ENCODE results near the gene TRABD.
"Not testable (repeated sequence)": the region's sequence is repeated elsewhere in the genome, so short reads cannot be mapped to it uniquely, and the experiment has no call there.

Gene TRABD, protein sequence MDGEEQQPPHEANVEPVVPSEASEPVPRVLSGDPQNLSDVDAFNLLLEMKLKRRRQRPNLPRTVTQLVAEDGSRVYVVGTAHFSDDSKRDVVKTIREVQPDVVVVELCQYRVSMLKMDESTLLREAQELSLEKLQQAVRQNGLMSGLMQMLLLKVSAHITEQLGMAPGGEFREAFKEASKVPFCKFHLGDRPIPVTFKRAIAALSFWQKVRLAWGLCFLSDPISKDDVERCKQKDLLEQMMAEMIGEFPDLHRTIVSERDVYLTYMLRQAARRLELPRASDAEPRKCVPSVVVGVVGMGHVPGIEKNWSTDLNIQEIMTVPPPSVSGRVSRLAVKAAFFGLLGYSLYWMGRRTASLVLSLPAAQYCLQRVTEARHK

DNA sequence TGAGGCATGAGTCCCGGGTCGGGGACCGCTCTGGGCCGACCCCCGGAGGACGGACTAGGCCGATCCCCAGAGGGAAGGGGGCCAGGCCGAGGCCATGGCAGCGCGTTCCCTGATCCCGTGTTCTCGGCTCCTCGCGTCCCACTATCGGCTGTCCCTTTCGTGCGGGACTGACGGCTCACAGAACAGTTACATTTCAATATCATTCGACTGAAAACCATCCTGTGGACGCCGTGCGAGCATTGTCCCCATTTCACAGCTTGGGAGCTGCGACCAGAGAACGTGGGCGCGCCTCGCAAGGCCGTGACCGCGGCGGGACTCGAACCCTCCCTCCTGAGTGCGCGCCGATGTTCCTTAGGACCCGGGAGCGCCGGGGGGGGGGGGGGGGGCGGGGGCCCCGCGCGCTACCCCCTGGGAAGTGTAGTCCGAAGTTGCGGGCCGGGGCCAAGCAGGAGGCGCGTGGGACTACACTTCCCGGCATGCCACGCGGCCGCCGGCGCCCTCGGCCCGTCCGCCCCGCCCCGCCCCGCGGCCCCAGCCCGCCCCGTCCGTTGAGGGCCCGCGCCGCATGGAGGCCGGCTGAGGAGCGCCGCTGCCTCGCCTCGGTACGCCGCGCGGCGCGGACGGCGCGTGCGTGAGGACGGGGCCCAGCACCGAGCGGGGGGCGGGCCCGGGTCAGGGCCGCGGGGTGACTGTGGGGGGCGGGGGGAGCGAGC, at the start of gene TRABD:
TRABD (plus strand) TSS at position 539 of the 713 bp plus-strand sequence. CDS start 7,148 bp downstream, outside the sequence.
- DNase-seq (ENCODE audit: low read depth): peak; percentile 85

DNA sequence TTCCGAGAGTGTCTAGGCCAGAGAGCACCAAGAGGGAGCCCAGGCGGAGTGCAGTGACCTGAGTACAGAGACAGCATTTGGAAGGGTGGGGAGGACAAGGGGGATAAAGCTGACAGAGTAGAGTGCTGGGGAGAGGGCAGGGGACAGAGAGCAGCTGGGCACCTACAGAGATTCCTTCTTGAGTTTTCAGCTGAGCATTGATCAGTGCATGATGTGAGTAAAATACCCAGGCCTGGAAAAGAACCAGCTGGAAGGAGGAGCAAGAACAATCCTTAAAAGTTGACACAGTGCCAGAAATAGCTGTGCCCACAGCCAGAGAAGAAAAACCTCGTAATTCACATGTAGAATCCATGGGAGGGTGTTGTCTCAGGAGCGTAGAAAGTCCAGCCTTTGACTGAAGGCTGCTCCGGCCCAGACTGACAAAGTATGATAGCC, 49.1 kb upstream of the TRABD start:
- no peak for DNase-seq (ENCODE audit: low read depth)

DNA sequence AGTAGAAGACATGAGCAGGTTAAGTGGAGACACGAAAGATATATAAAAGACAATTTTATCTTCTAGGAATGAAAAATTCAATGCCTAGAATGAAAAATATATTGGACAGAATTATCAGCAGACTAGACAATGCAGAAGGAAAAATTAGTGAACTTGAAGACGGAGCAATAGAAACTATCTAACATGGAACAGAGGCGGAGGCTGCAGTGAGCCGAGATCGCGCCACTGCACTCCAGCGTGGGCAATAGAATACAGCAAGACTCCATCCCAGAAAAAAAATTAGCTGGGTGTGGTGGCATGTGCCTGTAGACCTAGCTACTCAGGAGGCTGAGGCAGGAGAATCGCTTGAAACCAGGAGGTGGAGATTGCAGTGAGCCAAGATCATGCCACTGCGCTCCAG, 48.4 kb upstream of the TRABD start:
- DNase-seq (ENCODE audit: low read depth): not testable (repeated sequence)

DNA sequence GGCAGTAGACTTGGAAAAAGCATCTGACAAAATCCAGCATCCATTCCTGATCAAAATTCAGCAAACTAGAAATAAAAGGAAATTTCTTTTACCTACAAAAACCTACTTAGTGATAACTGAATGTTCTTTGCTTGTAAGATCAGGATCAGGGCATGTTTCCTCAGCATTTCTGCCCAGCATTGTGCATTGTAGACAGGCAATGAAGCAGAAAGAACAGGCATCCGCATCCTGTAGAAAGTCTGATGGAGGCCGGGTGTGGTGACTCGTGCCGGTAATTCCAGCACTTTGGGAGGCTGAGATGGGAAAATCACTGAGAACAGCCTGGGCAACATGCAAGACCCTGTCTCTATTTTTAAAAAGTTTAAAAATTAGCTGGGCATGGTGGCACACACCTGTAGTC, 47.7 kb upstream of the TRABD start:
- no peak for DNase-seq (ENCODE audit: low read depth)

DNA sequence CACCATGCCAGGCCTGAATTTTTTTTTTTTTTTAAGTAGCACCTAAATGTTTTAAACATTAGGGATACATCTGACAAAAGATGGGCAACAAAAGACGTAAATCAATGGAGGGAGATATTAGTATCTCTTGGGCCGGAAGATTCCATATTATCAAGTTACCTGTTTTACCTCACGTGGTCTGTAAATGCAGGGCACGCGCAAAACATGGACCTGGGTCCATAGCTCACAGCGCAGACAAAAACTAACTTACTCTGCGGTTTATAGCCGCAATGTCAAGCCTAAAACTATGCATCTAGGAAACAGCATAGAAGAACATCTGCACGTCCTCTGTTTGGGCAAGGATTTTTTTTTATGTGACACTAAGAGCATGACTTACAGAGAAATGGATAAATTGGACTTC, 46.7 kb upstream of the TRABD start:
- no peak for DNase-seq (ENCODE audit: low read depth)

DNA sequence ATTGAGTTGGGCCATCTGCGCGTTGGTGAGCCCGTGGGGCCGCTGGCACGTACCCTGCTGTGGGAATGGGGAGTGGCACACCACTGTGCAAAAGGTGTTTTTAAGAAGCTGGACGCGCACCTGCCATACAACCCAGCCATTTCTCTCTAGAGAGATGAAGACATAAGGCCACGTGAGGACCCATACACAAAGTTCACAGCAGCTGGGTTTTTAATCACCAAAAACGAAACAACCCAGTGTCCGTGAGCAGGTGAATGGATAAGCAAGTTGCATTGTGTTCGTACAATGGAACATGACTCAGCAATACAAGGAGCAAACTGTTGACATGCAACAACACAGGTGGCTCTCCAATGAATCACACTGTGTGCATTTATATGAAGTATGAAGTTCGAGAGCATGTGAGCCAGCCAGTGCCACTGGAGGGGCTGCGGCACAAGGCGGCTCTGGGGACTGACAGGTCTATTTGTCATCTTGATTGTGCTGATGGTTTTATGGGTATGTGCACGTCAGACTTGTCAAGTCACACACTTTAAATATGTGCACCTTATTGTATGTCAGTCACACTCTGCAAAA, 45.8 kb upstream of the TRABD start:
- no peak for DNase-seq (ENCODE audit: low read depth)

DNA sequence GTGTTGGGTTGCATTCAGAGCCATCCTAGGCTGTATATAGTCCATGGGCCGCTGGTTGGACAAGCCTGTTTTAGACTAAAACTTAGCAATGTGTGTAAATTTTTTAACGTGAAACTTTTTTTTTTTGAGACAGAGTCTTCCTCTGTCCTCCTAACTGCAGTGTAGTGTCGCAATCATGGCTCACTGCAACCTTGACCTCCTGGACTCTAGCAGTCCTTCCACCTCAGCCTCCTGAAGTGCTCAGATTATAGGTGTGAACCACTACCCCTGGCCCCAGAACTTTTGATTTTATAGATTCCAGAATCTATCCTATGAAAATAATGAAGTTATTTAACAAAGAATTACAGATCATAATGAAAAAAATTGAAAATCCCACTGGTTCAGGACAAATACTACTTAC, 45.1 kb upstream of the TRABD start:
- no peak for DNase-seq (ENCODE audit: low read depth)

DNA sequence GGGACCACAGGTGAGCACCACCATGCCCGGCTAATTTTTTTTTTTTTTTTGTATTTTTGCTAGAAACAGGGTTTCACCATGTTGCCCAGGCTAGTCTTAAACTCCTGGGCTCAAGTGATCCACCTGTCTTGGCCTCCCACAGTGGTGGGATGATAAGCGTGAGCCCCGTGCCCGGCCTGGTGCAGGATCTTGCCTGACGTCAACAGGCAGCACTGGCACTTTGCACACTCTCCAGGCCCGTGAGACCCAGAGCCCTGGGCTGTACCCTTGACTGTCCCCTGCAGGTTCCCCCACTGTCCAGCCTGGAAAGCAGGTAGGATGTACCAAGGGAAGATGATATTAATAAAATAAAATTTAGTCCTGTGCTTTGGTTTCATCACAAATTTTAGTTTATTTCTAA, 44.3 kb upstream of the TRABD start:
- DNase-seq (ENCODE audit: low read depth): no peak

DNA sequence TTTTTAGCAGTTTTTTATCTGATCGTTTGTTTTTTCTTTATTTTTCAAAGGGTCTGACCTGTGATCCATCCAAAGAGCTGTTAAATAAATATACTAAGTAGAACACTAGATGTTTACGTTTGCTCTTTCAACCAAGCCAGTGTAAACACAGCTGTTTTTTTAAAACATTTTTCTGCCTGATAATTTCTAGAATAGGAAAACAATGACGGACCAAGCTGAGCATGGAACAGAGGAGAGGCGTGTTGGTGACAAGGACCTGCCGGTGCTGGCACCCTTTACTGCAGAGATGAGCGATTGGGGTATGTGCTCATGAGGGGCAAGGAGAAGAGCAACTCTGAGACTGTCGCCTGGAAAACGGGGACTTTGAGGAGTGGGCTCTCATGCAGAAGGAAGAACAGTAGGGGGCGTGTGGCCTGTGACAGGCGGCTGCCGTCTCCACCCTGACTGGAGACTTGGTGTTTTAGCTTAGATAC, 43.8 kb upstream of the TRABD start:
- no peak for DNase-seq (ENCODE audit: low read depth)

DNA sequence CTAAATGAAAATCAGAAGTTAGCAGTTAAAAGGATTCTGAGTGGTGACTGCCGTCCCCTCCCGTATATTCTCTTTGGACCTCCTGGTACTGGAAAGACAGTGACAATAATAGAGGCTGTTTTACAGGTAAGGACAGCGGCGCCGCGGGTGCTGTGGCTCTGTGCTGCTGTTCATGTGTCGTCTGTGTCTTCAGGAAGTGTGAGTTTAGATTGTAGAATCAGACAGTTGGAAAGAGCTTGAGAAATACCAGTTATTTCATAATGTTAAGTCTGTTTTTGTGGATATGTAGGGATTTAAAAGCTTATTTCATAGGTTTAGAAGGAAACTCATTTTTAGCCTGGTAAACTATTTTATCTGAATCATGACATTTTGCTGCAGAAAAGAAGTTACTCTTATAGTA, 42.6 kb upstream of the TRABD start:
- DNase-seq (ENCODE audit: low read depth): no peak

DNA sequence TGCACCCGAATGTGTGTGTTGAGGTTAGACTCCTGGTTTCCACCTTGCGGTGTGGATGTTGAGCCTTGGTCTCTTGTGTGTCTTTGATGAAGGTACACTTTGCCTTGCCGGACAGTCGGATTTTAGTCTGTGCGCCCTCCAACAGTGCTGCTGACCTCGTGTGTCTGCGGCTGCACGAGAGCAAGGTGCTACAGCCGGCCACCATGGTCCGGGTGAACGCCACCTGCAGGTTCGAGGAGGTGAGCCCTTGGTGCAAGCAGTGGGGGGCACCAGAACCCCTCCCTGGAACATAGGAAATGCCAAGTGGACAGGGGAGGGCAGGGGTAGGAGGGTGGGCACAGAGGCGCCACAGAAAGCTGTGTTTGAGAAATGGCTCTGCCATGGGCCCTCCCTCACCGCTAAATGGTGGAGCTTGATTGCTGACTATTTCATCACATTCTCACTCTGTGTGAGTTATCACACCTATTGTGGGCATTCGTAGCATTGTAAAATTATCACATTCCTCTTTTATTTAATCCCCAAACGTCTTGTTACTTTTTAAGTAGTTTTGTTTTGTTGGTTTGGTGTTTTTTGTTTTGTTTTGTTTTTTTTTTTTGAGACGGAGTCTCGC, 41.6 kb upstream of the TRABD start:
- DNase-seq (ENCODE audit: low read depth): no peak

DNA sequence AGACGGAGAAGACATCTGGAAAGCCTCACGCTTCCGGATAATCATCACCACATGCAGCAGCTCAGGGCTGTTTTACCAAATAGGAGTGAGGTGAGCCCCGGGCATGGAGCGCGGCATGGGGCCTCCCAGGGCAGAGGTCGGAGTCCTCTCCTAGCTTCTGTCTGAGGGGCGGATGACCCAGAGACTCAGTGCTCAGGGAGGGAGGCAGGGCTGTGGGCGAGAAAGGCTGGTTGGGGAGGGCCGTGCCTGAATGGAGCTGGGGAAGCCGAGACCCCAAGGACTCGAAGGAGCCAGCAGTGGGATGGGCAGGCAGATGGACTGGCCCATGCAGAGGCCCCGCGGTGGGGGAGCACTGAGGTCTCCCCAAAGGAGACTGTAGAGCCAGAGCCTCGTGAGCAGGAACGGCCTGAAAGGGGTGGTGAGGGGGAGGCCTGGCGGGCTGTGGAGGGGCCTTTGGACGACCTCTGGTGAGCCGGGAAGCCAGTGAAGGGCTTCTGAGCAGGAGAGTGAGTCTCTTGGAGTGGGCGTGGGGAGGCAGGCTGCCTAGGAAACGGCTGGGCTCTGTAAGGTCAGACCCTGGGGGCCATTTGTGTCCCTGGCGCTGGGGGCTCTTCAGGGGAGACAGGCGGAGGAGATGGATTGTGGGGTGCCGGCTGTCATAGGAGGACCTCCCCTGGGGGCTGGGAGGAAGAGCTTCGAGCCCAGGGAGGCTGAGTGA, 39.8 kb upstream of the TRABD start:
- DNase-seq (ENCODE audit: low read depth): no peak

DNA sequence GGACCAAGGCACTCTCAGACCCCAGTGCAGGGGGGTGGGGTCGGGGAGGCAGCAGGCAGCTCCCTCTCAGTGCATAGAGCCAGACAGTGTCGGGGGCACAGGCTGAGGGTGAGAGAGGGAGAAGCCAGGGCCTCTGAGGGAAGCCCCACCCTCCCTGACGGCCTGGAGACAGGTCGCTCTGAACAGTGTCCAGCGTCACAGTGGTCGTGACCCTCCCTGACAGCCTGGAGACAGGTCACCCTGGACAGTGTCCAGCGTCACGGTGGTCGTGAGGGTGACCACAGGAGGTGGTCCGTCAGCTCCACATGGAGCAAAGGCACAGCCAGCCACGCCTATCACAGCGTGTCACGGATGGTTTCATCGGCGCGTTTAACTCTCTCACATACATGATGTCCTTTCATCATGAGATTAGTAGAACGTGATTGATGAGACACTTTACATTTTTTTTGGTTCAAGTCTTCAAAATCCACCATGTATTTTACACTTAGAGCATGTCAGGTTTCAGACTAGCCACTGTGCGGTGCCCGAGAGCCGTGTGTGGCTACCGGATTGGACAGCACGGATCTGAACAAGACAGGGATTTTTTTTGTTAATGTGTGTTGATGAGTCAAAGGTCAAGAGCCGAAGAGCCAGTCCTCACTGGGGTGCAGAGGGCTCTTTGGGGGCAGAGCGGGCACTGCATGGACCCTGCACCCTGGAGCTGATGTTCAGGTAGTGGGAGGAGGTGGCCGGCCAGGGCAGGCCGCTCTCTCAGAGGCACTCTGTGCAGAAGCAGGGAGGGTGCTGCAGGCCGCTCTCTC, 39.1 kb upstream of the TRABD start:
- no peak for DNase-seq (ENCODE audit: low read depth)

DNA sequence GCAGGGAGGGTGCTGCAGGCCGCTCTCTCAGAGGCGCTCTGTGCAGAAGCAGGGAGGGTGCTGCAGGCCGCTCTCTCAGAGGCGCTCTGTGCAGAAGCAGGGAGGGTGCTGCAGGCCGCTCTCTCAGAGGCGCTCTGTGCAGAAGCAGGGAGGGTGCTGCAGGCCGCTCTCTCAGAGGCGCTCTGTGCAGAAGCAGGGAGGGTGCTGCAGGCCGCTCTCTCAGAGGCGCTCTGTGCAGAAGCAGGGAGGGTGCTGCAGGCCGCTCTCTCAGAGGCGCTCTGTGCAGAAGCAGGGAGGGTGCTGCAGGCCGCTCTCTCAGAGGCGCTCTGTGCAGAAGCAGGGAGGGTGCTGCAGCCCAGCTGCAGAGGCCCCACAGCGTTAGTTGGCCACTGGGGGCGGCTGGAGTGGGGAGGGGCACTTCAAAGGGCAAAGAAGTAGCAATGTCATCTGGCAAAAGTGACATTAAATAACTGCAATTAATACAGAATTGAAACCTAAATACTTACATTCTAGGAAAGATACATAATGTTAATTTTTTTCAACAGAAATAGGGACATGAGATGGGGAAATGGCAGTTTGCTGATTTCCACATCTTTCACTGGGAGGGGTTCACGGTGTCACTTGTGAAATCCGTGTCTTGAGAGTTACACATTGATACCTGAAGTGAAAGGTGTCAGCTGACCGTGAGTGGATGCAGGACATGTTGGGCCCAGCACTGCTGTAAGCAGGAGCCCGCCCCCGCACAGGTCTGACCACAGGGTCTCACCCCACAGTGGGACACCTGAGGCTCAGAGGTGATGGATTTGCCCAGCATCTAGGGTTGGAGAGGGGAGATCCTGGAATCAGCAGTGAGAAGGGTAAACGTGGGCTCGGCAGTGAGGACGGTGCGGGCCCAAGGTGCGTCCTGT, 38.2 kb upstream of the TRABD start:
- DNase-seq (ENCODE audit: low read depth): not testable (repeated sequence)

DNA sequence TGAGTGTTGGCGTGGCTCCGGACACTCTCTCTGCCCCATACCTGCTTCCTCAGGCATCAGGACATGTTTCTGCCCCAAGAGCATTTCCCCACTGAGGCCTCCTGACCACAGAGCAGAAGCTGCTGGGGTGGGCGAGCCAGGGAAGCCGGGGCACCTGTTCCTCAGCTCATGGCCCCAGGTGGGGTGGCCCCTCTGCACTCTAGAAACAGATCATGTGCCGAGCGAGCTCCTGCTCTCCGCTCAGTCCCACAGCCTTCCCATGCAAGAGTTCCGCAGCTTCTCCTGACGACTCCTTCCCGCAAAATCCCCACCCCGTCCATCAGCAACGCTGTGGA, 37.6 kb upstream of the TRABD start:
- DNase-seq (ENCODE audit: low read depth): no peak

DNA sequence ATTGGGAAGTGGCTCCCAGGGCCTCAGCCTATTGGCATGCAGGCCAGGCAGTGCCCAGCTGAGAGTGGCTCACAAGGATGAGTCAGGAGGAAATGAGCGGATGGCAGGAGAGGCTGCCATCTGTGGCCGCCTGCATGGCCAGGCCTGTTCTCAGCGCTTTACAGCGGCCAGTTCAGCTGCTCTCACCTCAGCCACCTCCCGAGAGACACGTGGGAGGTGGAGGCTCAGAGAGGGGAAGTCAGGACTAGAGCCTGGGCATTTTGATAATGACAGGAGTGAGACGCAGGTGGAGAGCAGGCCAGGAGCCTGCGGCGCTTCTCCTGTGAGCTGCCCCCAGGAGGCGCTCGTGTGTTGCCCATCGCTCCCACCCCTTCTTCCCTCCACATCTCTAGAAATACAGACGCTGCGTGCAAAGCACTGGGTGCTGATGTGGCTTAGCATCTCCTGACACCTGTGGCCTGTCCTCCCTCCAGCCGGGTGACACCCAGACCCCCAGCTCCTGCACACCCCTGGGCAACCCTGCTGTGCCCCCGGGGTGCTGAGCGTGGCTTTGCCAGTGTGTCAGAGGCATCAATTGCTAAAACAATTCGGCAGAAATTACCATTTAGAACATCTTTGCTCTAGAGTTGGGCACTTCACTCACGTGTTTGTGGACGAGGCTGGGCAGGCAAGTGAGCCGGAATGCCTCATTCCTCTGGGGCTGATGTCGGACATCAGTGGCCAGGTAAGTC, 36.6 kb upstream of the TRABD start:
- peak; percentile 38 for DNase-seq (ENCODE audit: low read depth)

DNA sequence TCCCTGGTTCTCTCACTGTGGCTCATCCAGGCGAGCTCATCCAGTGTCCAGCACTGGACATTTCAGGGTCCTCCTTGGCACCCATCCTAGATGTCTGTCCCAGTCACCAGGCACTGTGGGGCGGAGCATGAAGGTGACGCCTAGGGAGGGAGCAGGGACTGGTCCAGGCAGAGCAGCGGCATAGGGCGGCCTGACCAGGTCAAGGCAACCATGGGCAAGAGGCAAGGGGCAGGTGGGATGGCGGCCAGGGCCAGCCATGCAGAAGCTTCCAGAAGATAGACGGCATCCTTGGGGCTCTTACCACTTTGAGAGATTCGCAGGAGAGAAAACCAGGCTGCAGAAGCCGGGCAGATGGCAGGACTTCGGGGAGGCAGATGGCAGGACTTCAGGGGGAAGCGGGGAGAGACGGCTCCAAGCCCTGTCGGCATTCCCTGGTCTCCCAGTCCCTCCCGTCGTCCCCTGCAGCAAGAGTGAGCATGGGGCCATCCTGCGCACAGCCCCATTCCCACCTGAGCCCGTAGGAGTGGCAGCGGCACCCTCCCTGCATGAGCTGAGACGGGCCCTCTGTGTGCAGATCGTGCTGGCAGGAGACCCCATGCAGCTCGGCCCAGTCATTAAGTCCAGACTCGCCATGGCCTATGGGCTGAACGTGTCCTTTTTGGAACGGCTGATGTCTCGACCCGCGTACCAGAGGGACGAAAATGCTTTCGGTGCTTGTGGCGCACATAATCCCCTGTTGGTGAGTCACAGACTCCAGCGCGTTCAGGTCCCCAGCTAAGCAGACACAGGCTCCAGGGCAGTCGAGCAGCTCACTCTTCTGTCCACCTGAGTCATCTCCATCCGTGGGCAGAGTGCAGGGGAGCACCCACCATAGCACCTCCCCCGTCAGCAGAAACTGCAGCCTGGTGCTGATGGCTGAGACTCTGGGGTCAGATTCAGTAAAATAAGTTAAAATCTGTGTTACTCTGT, 35.3 kb upstream of the TRABD start:
- no peak for DNase-seq (ENCODE audit: low read depth)

All from stimulated activated CD8-positive, alpha-beta memory T cell treated with anti-CD3 and anti-CD28 coated beads, Interleukin-12 subunit alpha, Interleukin-12 subunit beta, amount 100 ng/mL, for 4 hours (primary cell).